GM23338 (cell line): ENCODE results near the gene GZMH. TPM values are rescaled to one million over a fixed set of nuclear protein-coding genes. Genes with fewer than 3 reads are reported as not detected.

Source experiments
- ATAC-seq: fragments of 200-7000 bp; cut with Tn5 transposase; 3 replicates; pipeline ENCODE4 v1.9.1; 2020
- DNase-seq: peaks from one replicate; pipeline ENCODE4 v3.0.0-alpha.2; 2015; ENCODE audit warnings: low spot score
- H2AFZ ChIP-seq: fragments of 200-600 bp; sonication (generic); 2 replicates; pipeline ENCODE4 v1.8.0; 2016; ENCODE audit warnings: antibody characterized with exemption, mild to moderate bottlenecking, moderate library complexity
- H3F3A ChIP-seq: fragments of 200-600 bp; sonication (generic); replicated peaks from 2 replicates; pipeline ENCODE4 v1.8.0; 2017; ENCODE audit warnings: antibody characterized with exemption, mixed run types, low read depth
- H3K27ac ChIP-seq: fragments of 200-600 bp; sonication (generic); 2 replicates; pipeline ENCODE4 v1.6.1; 2016; ENCODE audit warnings: low read depth
- H3K27me3 ChIP-seq: fragments of 200-600 bp; sonication (generic); 2 replicates; pipeline ENCODE4 v1.8.0; 2016; ENCODE audit warnings: mild to moderate bottlenecking, mixed run types, moderate library complexity; ENCODE audit not compliant: insufficient read depth
- H3K36me3 ChIP-seq: fragments of 200-600 bp; sonication (generic); 2 replicates; pipeline ENCODE4 v1.8.0; 2016; ENCODE audit warnings: mild to moderate bottlenecking; ENCODE audit not compliant: insufficient read depth
- H3K4me1 ChIP-seq: fragments of 200-600 bp; sonication (generic); 2 replicates; pipeline ENCODE4 v1.8.0; 2016; ENCODE audit warnings: mild to moderate bottlenecking, moderate library complexity; ENCODE audit not compliant: insufficient read depth
- H3K4me2 ChIP-seq: fragments of 200-600 bp; sonication (generic); 2 replicates; pipeline ENCODE4 v1.7.1; 2017; ENCODE audit warnings: mixed run types
- H3K4me3 ChIP-seq: fragments of 200-600 bp; sonication (generic); 2 replicates; pipeline ENCODE4 v1.6.1; 2016; ENCODE audit warnings: mixed run types
- H3K79me2 ChIP-seq: fragments of 200-600 bp; sonication (generic); replicated peaks from 2 replicates; pipeline ENCODE4 v1.8.0; 2017; ENCODE audit warnings: mild to moderate bottlenecking; ENCODE audit not compliant: insufficient read depth
- H3K9me2 ChIP-seq: fragments of 200-600 bp; sonication (generic); 2 replicates; pipeline ENCODE4 v1.8.0; 2017; ENCODE audit not compliant: insufficient read depth
- H4K20me1 ChIP-seq: fragments of 200-600 bp; sonication (generic); replicated peaks from 2 replicates; pipeline ENCODE4 v1.8.0; 2017; ENCODE audit warnings: mild to moderate bottlenecking; ENCODE audit not compliant: insufficient read depth
- H3K27ac Mint-ChIP-seq: 2 replicates; pipeline ENCODE4 v1.8.0; 2020; ENCODE audit warnings: inconsistent platforms, mild to moderate bottlenecking, moderate library complexity, mixed read lengths
- H3K27me3 Mint-ChIP-seq: 3 replicates; pipeline ENCODE4 v1.8.0; 2022; ENCODE audit warnings: low read depth, mild to moderate bottlenecking, moderate library complexity, mixed read lengths, inconsistent platforms; ENCODE audit not compliant: insufficient read depth, poor library complexity
- H3K36me3 Mint-ChIP-seq: 3 replicates; pipeline ENCODE4 v1.8.0; 2021; ENCODE audit warnings: low read depth, mild to moderate bottlenecking, inconsistent platforms, moderate library complexity, mixed read lengths
- H3K4me1 Mint-ChIP-seq: 3 replicates; pipeline ENCODE4 v1.8.0; 2020; ENCODE audit warnings: mild to moderate bottlenecking, inconsistent platforms, mixed read lengths
- H3K4me3 Mint-ChIP-seq: 3 replicates; pipeline ENCODE4 v1.8.0; 2021; ENCODE audit warnings: moderate library complexity, mild to moderate bottlenecking, inconsistent platforms, mixed read lengths
- H3K9me3 Mint-ChIP-seq: 3 replicates; pipeline ENCODE4 v1.8.0; 2020; ENCODE audit warnings: moderate library complexity, mild to moderate bottlenecking, inconsistent platforms, mixed read lengths
- CREB1 ChIP-seq: fragments of 250-450 bp; sonication (Bioruptor Pico); IDR thresholded peaks from 2 replicates; pipeline ENCODE4 v1.5.0; 2020; ENCODE audit warnings: low read depth, mild to moderate bottlenecking, moderate library complexity
- CTCF ChIP-seq, 2 experiments: fragments of 200-600 bp in 1 of 2; sonication (generic) in 1 of 2; conservative IDR thresholded peaks; 2 replicates each; pipeline versions ENCODE4 v1.5.1 to v1.6.1; 2016 to 2017; ENCODE audit warnings: antibody characterized with exemption in 2 of 2, low read depth in 2 of 2, mild to moderate bottlenecking in 2 of 2, moderate library complexity in 1 of 2
- ETS1 ChIP-seq: IDR thresholded peaks from 2 replicates; pipeline ENCODE4 v1.6.1; 2016; ENCODE audit warnings: antibody characterized with exemption
- EZH2 ChIP-seq: fragments of 200-600 bp; sonication (generic); IDR thresholded peaks from one replicate; pipeline ENCODE4 v1.8.0; 2017; ENCODE audit warnings: antibody characterized with exemption, mild to moderate bottlenecking, low read depth; ENCODE audit not compliant: unreplicated experiment
- EZH2phosphoT487 ChIP-seq: fragments of 200-600 bp; sonication (generic); IDR thresholded peaks from one replicate; pipeline ENCODE4 v1.8.1; 2018; ENCODE audit warnings: antibody characterized with exemption; ENCODE audit not compliant: unreplicated experiment
- JUNB ChIP-seq: IDR thresholded peaks from one replicate; pipeline ENCODE4 v1.6.1; 2016; ENCODE audit warnings: antibody characterized with exemption; ENCODE audit not compliant: unreplicated experiment
- NANOG ChIP-seq: IDR thresholded peaks from 2 replicates; pipeline ENCODE4 v1.6.1; 2016; ENCODE audit warnings: antibody characterized with exemption, borderline replicate concordance
- STAT1 ChIP-seq: IDR thresholded peaks from one replicate; pipeline ENCODE4 v1.6.1; 2016; ENCODE audit warnings: antibody characterized with exemption; ENCODE audit not compliant: unreplicated experiment
- ZNF114 ChIP-seq: fragments of 250-450 bp; sonication (Bioruptor Pico); IDR thresholded peaks from 2 replicates; pipeline ENCODE4 v1.5.0; 2020; ENCODE audit warnings: mild to moderate bottlenecking, moderate library complexity
- ZNF331 ChIP-seq: fragments of 250-450 bp; sonication (Bioruptor Pico); IDR thresholded peaks from 2 replicates; pipeline ENCODE4 v1.5.0; 2020; ENCODE audit warnings: low read depth, mild to moderate bottlenecking, moderate library complexity
- ZNF462 ChIP-seq: fragments of 250-450 bp; sonication (Bioruptor Pico); IDR thresholded peaks from 2 replicates; pipeline ENCODE4 v1.5.0; 2020; ENCODE audit warnings: mild to moderate bottlenecking, moderate library complexity
- polyA plus RNA-seq: library from polyadenylated mRNA; unstranded; fragments of >200 nt; fragmentation: Nextera tagmentation; extraction: Ambion mirVana; gene quantifications from 2 replicates; pipeline ENCODE4 v1.2.1, GENCODE V29; 2016
- total RNA-seq: library from RNA; depleted of rRNA; stranded (reverse); fragments of >200 nt; shearing (Covaris generic); gene quantifications from 2 replicates; pipeline ENCODE4 v1.2.3, GENCODE V29; 2014

The GZMH gene
- total and polyA plus RNA-seq, 2 experiments from 2014 or later = not detected

- ATAC-seq = no peak
- Mint-ChIP-seq H3K4me1 (no peaks in the 10 kb centered on the region), H3K4me3 (no peak overlapping the region), H3K36me3 (no peaks in the 10 kb centered on the region; the same call in 2 of the 3 replicates), H3K27me3 (no peaks in the 10 kb centered on the region), H3K9me3 (peaks cover 3% of the 10 kb centered on the region; the same call in 2 of the 3 replicates), H3K27ac (no peak overlapping the region)
- Histone ChIP-seq H3K36me3 (no peaks in the 10 kb centered on the region), H3K4me2 (no peak overlapping the region), H3K27me3 (no peaks in the 10 kb centered on the region), H3K79me2 (no peaks in the 10 kb centered on the region), H2AFZ (no peak overlapping the region), H3K9me2 (peaks cover 8% of the 10 kb centered on the region), H3K4me1 (no peaks in the 10 kb centered on the region), H3K27ac (no peak overlapping the region), H3K4me3 (no peak overlapping the region), H4K20me1 (no peaks in the 10 kb centered on the region), H3F3A (no peaks in the 10 kb centered on the region)
- no peak for DNase-seq
- TF ChIP-seq CREB1 (CRISPR knock-in tag) (no peak), ETS1 (no peak), EZH2 (no peak), ZNF331 (CRISPR knock-in tag) (no peak), CTCF (conservative IDR thresholded peaks at IDR 0.05; ENCODE audit: low read depth in 2 of 2) (no peak), NANOG (no peak), JUNB (no peak), STAT1 (no peak), EZH2phosphoT487 (no peak), ZNF462 (CRISPR knock-in tag) (no peak), ZNF114 (CRISPR knock-in tag) (no peak)
These were observed 20.0 kb upstream of the GZMH start for GRCh38 chr14:24629521-24629920.
